ENCODE results near the gene AHNAK.

The AHNAK gene

GRCh38 chr11:62548545-62549335 is 2.1 kb upstream of the AHNAK start:
- DNase-seq: no peak

- DNase-seq: no peak
These were observed 1.2 kb upstream of the AHNAK start for GRCh38 chr11:62547691-62548281.

GRCh38 chr11:62546929-62547625 is 471 bp upstream of the AHNAK start:
- peak; percentile 26 for DNase-seq

- peak; percentile 75 for DNase-seq
These were observed 966 bp downstream of the AHNAK start for GRCh38 chr11:62545437-62546243.

GRCh38 chr11:62544581-62545436 is 1.8 kb downstream of the AHNAK start:
- DNase-seq: peak; percentile 67

- peak; percentile 12 for DNase-seq
These were observed 2.7 kb downstream of the AHNAK start for GRCh38 chr11:62543680-62544444.

GRCh38 chr11:62542750-62543567 is 3.6 kb downstream of the AHNAK start:
- peak; percentile 87 for DNase-seq

GRCh38 chr11:62542111-62542745 is 4.4 kb downstream of the AHNAK start:
- no peak for DNase-seq

GRCh38 chr11:62540804-62541701 is 5.6 kb downstream of the AHNAK start:
- DNase-seq: peak; percentile 92

- peak; percentile 80 for DNase-seq
These were observed 7.2 kb downstream of the AHNAK start for GRCh38 chr11:62539238-62539925.

- DNase-seq: no peak
These were observed 8.0 kb downstream of the AHNAK start for GRCh38 chr11:62538470-62539237.

- DNase-seq: no peak
These were observed 10.2 kb downstream of the AHNAK start for GRCh38 chr11:62536301-62536957.

GRCh38 chr11:62535802-62536201 is 10.8 kb downstream of the AHNAK start:
- DNase-seq: no peak

GRCh38 chr11:62534779-62535545 is 11.6 kb downstream of the AHNAK start:
- DNase-seq: no peak

- DNase-seq: no peak
These were observed 14.5 kb downstream of the AHNAK start for GRCh38 chr11:62532096-62532495.

Data from inflammatory macrophage treated with lipopolysaccharide for 4 hours (primary cell).